T1000 (cell line): Measurements from ENCODE around the gene ETS1.

Experiments
- DNase-seq: peaks from one replicate; lab custom pipeline; 2025; ENCODE audit warnings: mixed read lengths; lab: John Stamatoyannopoulos, UW

The ETS1 gene

DNA sequence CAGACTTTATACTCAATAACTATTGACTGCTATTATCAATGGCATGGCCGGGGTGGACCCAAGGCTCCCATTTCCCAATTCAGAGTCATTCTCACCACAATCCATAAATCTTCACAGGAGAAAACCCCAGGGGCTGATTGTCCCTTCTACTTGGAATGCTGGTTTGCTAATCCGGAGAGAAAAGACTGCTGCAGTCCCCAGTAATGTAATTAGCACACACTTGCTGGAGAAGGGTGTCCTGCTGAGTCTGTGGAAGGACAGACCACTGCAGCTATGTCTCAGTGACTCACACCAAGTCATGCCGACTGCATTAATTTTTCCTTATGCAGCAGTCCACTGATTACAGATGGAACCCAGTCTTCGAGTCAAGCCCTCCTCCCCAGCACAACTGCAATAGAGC lies 5.9 kb upstream of the ETS1 start:
- peak; percentile 10 for DNase-seq

DNA sequence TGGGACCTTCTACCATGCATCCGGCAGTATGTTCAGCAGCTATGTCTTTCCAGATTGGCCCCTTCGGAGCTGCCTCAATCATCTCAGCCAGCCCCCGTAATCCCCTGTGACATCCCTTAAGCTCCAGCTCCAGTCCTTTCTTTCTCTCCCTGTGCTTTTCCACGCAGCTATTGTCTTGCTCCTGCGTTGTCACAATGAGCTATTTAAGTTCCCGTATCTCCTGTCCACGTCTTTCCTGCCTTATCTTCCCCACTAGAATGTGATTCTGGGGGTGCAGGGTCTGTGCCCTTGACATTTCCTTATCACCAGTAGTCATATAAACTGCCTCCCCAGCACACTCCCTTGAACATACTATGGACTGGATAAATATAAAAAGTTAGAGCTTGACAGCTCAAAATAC lies 5.1 kb upstream of the ETS1 start:
- DNase-seq = no peak

DNA sequence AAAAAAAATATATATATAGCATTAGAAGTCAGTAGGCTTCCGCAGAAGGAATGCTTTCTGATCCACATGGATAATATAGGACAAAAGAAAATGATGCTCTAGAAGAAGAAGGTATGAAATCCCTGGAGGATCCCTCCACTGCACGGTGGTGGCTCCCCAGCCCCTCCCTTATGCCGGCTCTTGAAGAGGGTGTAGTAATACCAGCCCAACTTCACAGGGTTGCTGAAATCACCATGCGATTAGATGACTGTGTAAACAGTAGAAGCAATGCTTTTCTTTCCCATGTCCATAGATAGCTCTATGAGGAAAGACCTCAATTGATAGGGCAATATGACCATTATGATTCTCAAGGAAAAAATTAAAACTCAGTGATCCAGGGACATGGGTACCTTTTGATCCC lies 3.2 kb upstream of the ETS1 start:
- no peak for DNase-seq

DNA sequence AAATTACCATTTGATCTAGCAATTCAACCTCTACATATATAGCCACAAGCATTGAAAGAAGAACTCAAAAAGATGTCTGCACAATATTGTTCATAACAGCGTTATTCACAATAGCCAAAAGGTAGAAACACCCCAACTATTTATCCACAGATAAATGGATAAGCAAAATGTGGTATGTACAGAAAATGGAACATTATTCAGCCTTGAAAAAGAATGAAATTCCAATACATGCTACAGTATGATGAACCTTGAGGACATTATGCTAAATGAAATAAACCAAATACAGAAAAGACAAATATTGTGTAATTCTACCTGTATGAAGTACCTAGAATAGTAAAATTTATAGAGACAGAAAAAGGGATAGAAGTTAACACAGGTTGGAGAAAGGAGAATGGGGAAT lies 2.6 kb upstream of the ETS1 start:
- DNase-seq = no peak

DNA sequence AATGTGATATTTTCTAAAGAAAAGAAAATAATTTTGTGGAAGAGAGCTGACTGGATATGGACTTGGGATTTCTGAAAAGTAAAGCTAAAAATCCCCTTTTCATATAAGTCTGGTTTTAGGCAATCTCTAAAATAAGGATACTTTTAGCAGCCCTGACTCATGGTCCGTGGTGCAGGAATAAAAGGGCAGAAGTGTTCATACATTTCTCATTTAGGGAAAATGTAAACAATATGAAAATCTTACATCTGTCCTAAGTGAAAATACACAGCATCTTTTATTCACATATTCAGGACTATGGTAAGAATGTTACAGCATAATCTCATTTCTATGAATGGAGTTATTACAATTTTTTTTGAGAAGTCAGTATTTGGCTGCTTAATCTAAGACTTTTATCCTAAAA lies 735 bp upstream of the ETS1 start:
- no peak for DNase-seq

DNA sequence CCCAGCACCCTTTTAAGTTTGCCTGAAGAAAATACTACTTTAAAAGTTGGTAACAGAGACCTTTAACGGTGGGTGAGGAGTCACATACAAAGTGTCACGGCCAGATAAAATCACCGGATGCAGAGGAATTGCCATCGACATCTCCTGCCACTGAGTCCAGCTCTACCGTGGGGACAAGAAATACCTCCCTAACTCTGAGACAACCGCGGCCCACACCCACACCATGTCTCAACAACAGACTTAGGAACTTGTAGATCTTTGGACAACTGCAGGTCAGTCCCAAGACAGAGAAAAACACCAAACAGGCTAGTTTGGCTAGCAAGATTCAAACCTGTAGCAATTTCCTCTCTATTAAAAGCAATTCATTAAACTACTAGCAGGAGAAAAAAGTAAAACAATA lies 669 bp downstream of the ETS1 start:
- no peak for DNase-seq

DNA sequence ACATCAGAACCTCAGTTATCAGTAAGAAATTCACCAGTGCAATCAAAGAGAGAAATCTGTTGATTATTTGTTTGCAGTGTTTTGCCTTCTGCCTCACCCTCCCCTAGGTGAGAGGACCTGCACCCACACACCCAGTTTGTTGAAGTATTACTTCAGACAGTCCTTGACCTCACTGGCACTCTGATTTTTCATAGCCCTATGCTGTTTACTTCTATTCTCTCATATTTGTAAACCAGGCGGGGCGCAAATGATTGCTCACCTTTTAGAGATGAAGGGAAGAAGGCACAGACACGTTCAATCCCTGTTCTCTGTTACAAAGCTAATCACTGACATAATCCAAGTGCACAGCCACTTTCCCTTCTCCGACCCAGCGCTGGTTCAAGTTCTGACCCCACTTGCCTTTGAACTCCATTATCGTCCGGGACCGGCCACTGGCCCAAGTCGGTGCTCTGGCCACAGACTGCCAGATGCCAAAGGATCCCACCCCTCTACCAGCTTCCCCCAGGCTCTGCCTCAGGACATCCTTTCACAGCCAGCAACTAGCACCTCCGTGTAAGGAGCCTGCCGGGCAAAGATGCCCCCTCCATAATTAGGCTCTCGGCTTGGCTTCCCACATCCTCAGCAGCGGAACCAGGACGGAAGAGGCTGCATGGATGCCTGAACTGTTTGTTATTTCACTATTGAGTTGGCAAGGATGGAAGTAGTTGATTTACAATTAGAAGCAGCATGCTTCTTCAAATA lies 1.7 kb downstream of the ETS1 start:
- DNase-seq = no peak

DNA sequence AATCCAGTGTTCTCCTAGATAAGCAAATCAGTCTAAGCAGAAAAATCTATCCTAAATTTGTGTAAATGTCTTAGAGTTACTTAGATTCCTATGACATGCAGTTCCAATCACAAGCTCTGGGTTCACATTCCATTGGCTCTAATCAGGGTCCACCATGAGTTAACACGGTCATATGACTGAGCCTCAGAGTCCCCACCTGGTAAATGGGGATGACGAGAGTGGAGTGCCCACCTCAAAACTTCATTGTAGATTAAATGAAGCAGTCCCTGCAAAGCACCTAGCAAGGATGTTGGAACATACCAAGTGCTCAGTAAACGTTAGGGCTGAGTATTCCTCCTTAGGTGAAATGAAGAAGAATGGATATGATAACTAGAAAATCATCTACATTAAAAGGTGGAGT lies 3.1 kb downstream of the ETS1 start:
- DNase-seq = no peak

DNA sequence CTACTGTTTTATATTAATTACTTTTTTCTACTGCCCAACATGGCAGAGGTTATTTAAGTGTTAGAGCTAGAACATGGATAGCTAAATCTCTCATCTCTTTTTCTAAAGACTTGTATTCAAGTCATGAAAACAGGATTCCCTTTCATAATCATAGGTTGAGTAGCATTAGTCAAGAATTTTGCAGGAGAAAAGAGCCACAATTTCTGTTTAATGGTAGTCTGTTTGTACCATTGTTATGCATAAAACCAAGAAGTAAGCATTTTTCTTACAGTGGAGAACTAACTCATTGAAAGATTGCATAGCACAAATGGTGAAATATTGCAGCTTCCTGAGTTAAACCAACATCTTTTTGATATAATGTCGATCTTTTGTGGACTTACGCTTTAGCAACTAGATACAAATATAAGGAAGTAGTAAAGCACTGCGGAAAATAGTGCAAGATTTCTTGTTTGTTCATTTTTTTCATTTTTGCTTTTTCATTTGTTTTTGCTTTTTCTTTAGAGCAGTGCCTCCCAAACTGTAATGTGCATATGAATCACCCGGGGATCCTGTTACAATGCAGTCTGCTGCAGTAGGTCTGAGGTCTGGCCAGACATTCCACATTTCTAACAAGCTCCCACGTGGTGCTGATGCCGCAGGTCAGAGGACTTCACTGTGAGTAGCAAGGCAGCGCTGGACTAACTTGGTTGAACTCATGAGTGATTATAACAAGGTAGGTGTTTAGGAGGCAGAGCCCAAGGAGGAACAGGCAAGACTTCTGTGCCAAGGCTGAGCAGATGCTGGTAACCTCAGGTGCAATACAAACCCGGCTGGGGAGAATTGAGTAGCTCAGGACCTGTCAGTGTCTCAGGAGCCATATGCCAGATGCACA lies 4.6 kb downstream of the ETS1 start:
- DNase-seq = peak; percentile 41

DNA sequence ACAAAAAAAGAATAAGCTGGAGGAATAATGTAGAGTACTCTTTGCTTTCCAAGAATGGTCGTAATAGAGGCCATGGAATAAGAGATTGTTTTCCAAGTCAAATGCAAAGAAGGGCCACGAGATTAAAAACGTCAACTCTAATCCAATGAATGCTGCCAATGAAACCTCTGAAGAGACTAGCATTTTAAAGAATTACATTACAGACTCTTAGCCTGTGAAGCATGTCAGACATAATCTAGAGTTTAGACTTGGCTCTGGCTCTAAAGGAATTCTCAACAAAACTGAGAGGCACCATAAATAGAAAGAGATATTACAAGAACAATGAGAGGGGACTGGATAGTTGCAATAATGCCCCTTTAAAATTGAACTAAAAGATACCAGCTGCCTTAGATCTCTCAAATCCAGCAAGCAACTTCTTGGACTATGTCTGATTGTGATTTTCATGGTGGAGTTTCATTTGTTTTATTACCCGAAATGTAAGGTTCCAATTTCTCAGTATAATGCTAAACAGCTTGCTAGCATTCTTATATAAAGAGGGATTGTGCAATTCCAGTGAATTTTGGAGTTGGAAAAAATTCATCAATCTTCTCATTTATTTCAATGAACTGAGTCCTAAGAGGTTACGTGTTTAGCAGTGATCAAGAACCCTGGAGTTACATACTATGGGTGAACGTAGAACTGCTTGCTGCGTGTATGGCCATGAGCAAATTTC lies 5.6 kb downstream of the ETS1 start:
- no peak for DNase-seq

DNA sequence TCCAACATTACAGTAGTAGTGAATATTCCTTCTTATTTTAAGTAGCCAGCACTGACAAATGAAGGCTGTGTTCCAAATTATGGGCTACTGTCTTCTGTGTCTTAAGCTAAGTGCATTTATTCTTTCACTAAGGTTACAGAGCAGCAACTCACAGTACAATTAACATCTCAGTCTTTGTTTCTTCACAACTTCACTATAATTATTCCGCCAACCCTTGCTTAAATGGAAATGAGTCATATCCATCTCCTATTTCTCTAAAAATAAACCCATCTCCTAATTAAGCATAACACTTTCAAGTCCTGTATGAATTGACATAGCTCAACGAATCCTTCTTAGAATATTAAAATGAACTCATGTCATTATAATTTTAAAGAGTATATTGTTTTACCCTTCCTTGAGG lies 6.7 kb downstream of the ETS1 start:
- DNase-seq = no peak

DNA sequence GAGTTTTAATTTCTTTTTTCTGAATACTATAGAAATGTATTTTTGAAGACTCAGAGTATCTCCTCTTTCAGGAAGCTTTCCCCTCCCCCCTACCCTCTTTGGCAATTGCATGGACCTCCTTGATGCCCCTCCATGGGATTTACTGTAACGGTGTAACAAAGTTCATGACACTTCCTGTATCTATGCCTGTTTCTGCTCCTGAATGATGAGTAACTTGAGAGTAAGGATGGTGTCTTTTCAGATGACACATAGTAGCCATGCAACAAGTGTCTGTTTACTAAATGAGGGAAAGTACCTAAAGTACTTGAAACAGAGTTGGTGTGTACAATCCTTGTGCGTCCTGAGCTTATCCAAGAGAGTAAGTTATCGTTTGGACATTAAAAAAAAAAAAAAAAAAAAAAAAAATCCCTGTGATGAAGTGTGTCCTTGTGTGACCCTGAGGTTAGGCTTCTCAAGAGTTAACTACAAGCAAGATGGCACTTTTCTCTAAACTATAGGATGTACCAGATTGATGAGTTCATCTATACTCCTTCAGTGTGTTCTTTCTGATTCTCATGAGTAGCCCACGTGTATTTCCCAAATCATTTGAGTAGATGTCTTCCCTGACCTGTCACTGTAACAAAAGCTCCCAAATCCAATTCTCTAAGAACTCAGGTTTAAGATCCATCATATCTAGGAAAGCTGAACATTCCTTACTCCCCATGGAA lies 7.4 kb downstream of the ETS1 start:
- no peak for DNase-seq

DNA sequence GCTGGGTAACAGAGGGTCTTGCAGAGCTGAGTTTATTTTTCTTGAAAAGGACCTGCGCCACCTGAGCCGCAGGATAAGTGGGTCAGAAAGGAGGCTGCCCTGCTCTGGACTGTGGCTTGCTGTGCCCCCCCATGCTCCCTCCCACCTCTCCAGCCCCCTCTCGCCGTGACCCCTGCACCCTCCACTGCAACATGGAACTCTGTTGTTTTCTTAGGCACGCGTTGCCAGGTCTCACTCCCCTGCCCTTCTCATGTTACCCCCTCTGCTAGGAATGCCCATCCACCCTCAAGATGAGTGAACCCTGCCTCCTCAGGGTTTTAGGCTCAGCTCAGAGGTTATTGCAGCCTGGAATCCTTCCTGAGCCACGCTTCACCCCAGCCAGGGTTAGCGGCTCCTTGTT lies 10.8 kb downstream of the ETS1 start:
- no peak for DNase-seq

DNA sequence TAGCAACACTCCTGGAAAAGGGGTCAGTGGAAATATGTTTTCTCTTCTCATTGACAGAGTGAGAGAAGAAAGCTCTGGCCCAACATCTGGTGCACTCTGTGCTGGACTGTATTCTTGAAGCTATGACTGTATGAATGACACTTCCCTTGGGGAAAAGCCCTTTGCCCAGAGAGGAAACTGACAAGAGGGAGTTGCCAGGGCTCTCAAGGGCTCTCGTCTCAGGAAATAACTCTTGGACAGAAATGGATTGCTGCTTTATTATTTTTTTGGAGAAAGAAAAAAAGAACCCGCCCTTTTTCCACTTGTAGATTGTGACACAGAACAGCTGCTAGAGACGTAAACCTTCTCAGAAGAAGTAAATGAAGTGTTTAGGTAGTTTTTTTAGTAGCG lies 11.4 kb downstream of the ETS1 start:
- DNase-seq = no peak

DNA sequence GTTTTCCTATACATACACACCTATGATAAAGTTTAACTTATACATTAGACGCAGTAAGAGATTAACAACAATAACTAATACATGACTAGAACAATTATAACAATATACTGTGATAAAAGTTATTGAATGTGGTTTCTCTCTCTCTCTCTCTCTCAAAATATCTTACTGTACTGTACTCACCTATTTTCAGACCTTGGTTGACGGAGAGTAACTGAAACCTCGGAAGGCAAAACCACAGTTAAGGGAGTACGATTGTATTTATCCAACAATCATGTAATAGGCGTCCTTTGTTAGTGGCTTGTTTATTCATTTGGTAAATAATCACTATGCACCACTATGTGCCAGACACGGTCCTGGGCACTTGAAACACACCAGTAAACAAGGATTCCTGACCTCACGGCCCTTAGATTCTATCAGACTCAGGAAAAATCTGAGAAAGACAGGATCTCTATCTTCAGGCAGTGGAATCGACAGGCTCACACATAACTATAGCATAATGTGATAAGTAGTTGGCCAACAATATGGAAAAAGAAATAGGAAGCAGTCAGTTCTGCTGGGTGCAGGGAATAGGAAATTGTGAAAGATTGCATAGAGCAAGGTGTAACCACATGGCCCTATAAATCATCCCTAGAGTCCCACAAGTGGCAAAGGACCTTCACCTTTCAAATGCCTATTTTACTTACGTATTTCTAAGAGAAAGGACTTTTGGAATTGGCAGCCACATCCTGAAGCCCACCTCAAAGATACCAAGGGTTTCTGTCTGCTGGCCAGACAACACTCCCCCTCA lies 12.0 kb downstream of the ETS1 start:
- DNase-seq = no peak

DNA sequence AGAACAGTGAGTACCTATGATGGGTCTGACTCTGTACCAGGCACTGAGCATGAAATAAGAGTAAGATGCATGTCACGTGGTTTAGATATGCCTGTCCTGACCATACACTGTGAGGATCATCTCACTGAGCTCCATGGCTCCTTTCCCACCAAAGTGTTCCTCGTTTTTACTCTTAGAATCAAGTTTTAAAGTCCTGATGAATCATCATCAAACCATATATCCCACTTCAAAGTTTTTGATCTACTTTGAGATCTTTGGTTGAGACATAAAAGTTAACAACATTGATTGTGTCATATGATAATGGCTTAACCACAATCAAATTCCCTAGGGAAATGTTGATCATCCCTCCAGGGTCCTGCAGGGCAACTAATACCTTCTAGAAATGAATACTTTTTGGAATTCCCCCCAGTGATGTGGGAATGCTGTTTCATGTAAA lies 12.8 kb downstream of the ETS1 start:
- peak; percentile 41 for DNase-seq

DNA sequence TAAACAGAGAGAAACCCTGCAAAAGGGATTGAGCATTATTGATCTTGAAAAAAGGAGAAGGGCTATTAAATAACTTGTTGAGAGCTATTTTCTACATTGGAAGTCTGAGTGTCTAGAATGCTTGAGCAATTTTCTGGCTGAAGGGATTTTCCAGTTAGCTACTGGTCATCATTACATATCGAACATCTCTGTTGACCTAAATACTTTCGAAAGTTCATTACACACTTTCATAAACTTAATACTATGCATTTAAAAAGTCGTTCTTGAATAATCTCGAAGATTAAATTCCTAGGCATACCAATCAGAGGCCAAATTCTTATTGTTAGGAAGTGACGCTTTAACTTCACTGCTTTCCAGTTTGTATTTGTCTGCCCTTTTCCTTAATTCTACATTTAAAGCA lies 13.7 kb downstream of the ETS1 start:
- no peak for DNase-seq

DNA sequence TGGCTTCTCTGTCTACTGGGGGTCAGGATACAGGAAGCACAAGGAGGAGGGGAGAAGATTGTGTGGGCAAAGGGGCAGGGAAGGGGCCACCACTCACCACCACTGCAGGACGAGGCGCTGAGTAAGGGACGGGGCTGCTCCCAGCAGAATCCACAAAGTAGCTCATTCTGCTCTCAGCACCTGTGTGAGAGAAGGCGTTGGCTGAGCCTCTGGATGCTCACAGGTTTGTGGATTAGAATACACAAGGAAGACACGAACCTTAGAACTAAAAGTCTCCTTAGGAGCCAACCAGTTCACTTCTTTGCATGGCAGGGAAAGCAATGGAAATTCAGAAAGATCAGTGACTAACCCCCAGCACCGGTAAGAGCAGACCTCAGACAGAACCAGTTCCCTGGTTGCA lies 14.4 kb downstream of the ETS1 start:
- no peak for DNase-seq

DNA sequence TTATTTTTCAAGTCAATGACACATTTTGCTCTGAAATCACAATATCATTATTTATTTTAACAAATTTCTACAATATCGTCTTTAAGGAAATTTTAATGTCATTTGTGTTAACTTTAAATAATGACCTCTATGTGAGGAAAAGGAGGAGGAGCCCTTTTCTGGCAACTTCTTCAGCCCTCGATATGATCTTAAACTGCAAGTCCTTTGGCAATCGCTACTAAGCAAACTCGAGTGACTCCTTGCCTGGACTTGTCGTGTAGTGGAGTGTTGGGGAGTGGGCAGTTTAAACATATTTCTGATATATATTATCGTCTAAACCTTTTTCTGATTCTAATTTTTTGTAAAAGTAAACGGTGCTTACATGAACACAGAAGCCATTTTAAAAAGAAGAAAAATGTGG lies 16.7 kb downstream of the ETS1 start:
- DNase-seq = no peak

DNA sequence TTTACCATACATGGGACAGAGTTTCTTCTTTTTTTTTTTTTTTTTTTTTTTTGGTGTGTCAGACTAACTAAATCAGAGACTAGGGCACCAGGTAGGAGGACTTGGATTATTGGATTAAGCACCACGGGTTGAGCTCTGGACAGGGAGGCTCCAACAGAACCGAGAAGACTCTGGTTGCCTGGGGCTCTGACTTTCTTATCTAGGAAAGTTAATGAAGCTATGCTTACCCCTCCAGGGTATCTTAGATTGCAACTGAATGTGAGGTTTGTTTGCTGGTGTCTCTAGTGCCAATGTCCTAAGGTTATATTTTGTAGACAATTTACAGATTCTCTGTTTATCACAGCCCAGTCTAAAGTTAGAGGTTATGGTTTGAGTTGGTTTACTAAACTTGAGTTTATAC lies 18.1 kb downstream of the ETS1 start:
- DNase-seq = no peak

DNA sequence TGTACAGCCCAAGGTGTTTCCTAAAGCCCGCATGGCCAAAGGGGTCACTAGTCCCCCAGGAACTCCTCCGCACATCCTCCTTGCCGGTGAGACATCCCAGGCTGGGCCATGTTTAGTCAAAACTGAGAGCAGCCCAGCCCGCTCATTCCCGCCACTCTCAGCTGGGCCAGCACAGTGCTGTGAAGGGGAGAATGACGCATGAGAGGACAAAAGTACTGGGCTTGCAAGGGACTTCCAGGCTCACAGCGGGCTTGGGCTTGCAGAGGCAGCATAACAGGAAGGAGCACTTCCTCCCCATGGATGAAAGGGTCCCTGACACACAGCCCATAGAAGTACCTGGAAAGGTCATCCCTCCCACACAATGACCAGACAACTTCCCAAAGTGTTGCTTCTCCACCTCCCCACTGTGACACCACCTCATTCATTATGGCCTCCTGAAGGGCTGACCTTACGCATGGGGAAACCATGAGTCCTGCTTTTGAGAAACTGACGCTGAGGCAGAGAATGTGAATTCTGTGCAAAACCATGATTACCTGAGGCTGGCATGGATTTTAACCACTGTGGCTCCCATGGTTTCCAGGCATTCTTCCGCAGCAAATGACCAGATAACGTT lies 19.1 kb downstream of the ETS1 start:
- DNase-seq = no peak
